HEK293 (cell line): Measurements from ENCODE around the gene SKI.

Source experiments
- CTCF ChIA-PET: fragments of 350-600 bp; formaldehyde crosslinking; extraction: SDS; loops from one replicate; lab custom pipeline; 2021; ENCODE audit warnings: antibody characterized with exemption; lab: Yijun Ruan, JAX
- POLR2A ChIA-PET: fragments of 300-600 bp; formaldehyde crosslinking; extraction: SDS; loops from one replicate; lab custom pipeline; 2020; ENCODE audit warnings: antibody characterized with exemption, inconsistent platforms; lab: Yijun Ruan, JAX
- H3K27ac ChIP-seq: fragments of 200-500 bp; sonication (Bioruptor generic); 2 replicates; pipeline ENCODE4 v1.5.1; 2014; ENCODE audit warnings: low read depth, low read length, control low read depth, inconsistent platforms; ENCODE audit errors: extremely low read depth
- H3K36me3 ChIP-seq, 2 experiments: fragments of 200-500 bp in 1 of 2; sonication (Bioruptor generic) in 1 of 2; 1 replicate in 1 of 2; 2 replicates in 1 of 2; pipeline ENCODE4 v1.5.1; 2014 to 2017; ENCODE audit warnings: inconsistent platforms in 2 of 2, low read length in 2 of 2; ENCODE audit not compliant: control insufficient read depth in 2 of 2, insufficient read depth in 1 of 2
- H3K4me1 ChIP-seq: fragments of 200-500 bp; sonication (Bioruptor generic); 2 replicates; pipeline ENCODE4 v1.5.1; 2014; ENCODE audit warnings: mild to moderate bottlenecking, low read length, inconsistent platforms; ENCODE audit not compliant: control insufficient read depth, insufficient read depth
- H3K4me3 ChIP-seq: 2 replicates; pipeline ENCODE4 v1.5.1; 2011; ENCODE audit warnings: low read depth, mild to moderate bottlenecking, control low read depth, low read length, moderate library complexity
- H3K9me3 ChIP-seq: fragments of 200-500 bp; sonication (Bioruptor generic); 2 replicates; pipeline ENCODE4 v1.5.1; 2014; ENCODE audit warnings: low read depth, low read length, inconsistent platforms; ENCODE audit not compliant: control insufficient read depth, insufficient read depth
- CTCF ChIP-seq: fragments of 450-650 bp; formaldehyde crosslinking; IDR thresholded peaks from 2 replicates; pipeline ENCODE4 v1.5.1; 2016; ENCODE audit warnings: missing biosample characterization, missing genetic modification characterization
- FEZF1 ChIP-seq: fragments of 450-650 bp; formaldehyde crosslinking; IDR thresholded peaks from 2 replicates; pipeline ENCODE4 v1.5.1; 2016; ENCODE audit warnings: missing biosample characterization, missing genetic modification characterization
- GLI2 ChIP-seq: fragments of 450-650 bp; formaldehyde crosslinking; IDR thresholded peaks from 2 replicates; pipeline ENCODE4; 2017; ENCODE audit warnings: missing biosample characterization, missing genetic modification characterization, low read depth, borderline replicate concordance
- GLIS1 ChIP-seq: fragments of 450-650 bp; formaldehyde crosslinking; IDR thresholded peaks from 2 replicates; pipeline ENCODE4 v1.5.1; 2016; ENCODE audit warnings: missing biosample characterization, missing genetic modification characterization
- HIC1 ChIP-seq: fragments of 450-650 bp; formaldehyde crosslinking; IDR thresholded peaks from 2 replicates; pipeline ENCODE4 v1.5.1; 2016; ENCODE audit warnings: missing biosample characterization, missing genetic modification characterization
- MEIS1 ChIP-seq: sonication (generic); formaldehyde crosslinking; IDR thresholded peaks from 2 replicates; pipeline ENCODE4 v1.8.1; 2022; ENCODE audit warnings: missing genetic modification reagents, mild to moderate bottlenecking, borderline replicate concordance
- OVOL3 ChIP-seq: fragments of 450-650 bp; formaldehyde crosslinking; IDR thresholded peaks from 2 replicates; pipeline ENCODE4 v1.5.1; 2016; ENCODE audit warnings: missing biosample characterization, missing genetic modification characterization
- PRDM1 ChIP-seq: fragments of 450-650 bp; formaldehyde crosslinking; IDR thresholded peaks from 2 replicates; pipeline ENCODE4; 2016; ENCODE audit warnings: missing biosample characterization, missing genetic modification characterization
- SP3 ChIP-seq: fragments of 450-650 bp; formaldehyde crosslinking; IDR thresholded peaks from 2 replicates; pipeline ENCODE4 v1.5.1; 2016; ENCODE audit warnings: missing biosample characterization, missing genetic modification characterization
- TCF7L2 ChIP-seq: IDR thresholded peaks from 2 replicates; pipeline ENCODE4 v1.6.1; 2011; ENCODE audit warnings: low read depth, mild to moderate bottlenecking, inconsistent platforms, low read length, moderate library complexity, borderline replicate concordance
- ZBTB1 ChIP-seq: fragments of 450-650 bp; formaldehyde crosslinking; IDR thresholded peaks from 2 replicates; pipeline ENCODE4 v1.5.1; 2016; ENCODE audit warnings: missing biosample characterization, missing genetic modification characterization
- ZBTB8A ChIP-seq: fragments of 450-650 bp; formaldehyde crosslinking; IDR thresholded peaks from 2 replicates; pipeline ENCODE4 v1.5.1; 2016; ENCODE audit warnings: missing biosample characterization, missing genetic modification characterization
- ZNF133 ChIP-seq: fragments of 450-650 bp; formaldehyde crosslinking; IDR thresholded peaks from 2 replicates; pipeline ENCODE4 v1.5.1; 2016; ENCODE audit warnings: missing biosample characterization, missing genetic modification characterization
- ZNF138 ChIP-seq: fragments of 450-650 bp; formaldehyde crosslinking; IDR thresholded peaks from 2 replicates; pipeline ENCODE4 v1.5.1; 2016; ENCODE audit warnings: missing biosample characterization, missing genetic modification characterization, borderline replicate concordance
- ZNF16 ChIP-seq: fragments of 450-650 bp; formaldehyde crosslinking; IDR thresholded peaks from 2 replicates; pipeline ENCODE4 v1.5.1; 2016; ENCODE audit warnings: low read depth, missing biosample characterization, missing genetic modification characterization
- ZNF19 ChIP-seq: fragments of 450-650 bp; formaldehyde crosslinking; IDR thresholded peaks from 2 replicates; pipeline ENCODE4; 2016; ENCODE audit warnings: missing biosample characterization, missing genetic modification characterization, low read depth
- ZNF404 ChIP-seq: fragments of 450-650 bp; formaldehyde crosslinking; IDR thresholded peaks from 2 replicates; pipeline ENCODE4 v1.5.1; 2017; ENCODE audit warnings: missing biosample characterization, missing genetic modification characterization
- ZNF521 ChIP-seq: fragments of 450-650 bp; formaldehyde crosslinking; IDR thresholded peaks from 2 replicates; pipeline ENCODE4 v1.5.1; 2017; ENCODE audit warnings: missing biosample characterization, mild to moderate bottlenecking, missing genetic modification characterization
- ZNF629 ChIP-seq: fragments of 450-650 bp; formaldehyde crosslinking; IDR thresholded peaks from 2 replicates; pipeline ENCODE4 v1.5.1; 2017; ENCODE audit warnings: missing biosample characterization, missing genetic modification characterization
- ZNF777 ChIP-seq: fragments of 450-650 bp; formaldehyde crosslinking; IDR thresholded peaks from 2 replicates; pipeline ENCODE4 v1.5.1; 2017; ENCODE audit warnings: missing biosample characterization, missing genetic modification characterization, borderline replicate concordance
- ZNF830 ChIP-seq: fragments of 450-650 bp; IDR thresholded peaks from 2 replicates; pipeline ENCODE4 v1.5.0; 2018; ENCODE audit warnings: missing biosample characterization, missing genetic modification characterization, low read depth, mild to moderate bottlenecking, moderate library complexity
- ZSCAN5A ChIP-seq: fragments of 450-650 bp; formaldehyde crosslinking; IDR thresholded peaks from 2 replicates; pipeline ENCODE4 v1.5.1; 2016; ENCODE audit warnings: missing biosample characterization, missing genetic modification characterization
- TF ChIP-seq, protein P1 (sequence below): fragments of 450-650 bp; IDR thresholded peaks from 2 replicates; pipeline ENCODE4 v1.5.1; 2018; ENCODE audit warnings: missing biosample characterization, mild to moderate bottlenecking, missing genetic modification characterization

Gene SKI

DNA sequence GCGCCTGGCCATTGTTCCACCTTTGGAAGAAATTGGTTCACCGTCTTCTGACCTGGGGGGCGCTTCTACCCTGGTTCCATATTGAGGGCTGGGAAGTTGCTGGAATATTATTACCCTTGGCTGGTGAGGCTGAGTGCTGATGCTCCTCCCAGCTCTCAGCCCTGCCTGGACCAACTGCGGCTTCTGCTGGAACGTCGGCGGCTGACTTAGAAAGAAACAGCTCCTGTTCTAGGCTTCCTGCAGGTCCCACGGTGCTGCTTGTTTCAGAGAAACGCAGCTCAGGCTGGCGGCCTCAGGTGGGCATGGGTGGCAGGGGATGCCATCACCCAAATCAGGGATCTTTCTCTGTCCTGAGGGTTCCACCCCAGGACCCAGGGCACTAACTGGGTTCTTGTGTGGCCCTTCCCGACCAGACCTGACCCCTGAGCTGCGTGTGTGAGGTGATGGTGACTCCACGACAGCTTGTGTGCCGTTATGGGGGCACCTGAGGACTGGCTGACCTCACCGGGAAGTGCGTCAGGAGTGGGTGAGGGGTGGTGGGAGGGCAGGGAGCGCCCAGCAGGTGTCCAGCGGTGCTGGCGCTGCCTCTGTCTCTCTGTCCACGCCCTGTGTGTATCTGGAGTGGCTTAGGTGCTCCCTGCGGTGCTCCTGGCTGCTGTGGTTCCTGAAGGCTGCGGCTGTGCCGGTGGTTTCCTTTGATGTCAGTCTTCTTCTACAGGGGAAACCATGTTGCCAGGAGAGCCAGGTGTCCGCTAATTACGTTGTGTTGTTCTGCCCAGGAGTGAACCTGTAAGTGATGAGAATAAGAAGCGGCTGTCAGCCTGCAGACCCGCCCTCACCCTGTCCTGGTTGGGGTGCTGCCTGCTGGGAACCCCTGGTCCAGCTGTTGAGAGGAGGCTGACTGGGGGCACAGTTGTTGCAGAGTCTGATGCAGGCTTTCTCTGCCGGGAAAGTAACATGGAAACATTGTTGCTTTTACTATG is 8.9 kb downstream of the SKI start (continued):
- TF ChIP-seq CTCF: no peak
- no peak for TF ChIP-seq ZNF16 (tag by site-specific recombination)
- TF ChIP-seq ZNF777 (tag by site-specific recombination): no peak
- no peak for TF ChIP-seq FEZF1 (tag by site-specific recombination)
- no peak for TF ChIP-seq ZNF404 (tag by site-specific recombination)
- TF ChIP-seq ZNF138 (tag by site-specific recombination): no peak
- no peak for TF ChIP-seq ZBTB1 (tag by site-specific recombination)
- peak; percentile 88 for TF ChIP-seq HIC1
- TF ChIP-seq ZSCAN5A (tag by site-specific recombination): no peak
- no peak for TF ChIP-seq ZNF133 (tag by site-specific recombination)
- TF ChIP-seq PRDM1 (tag by site-specific recombination): peak; percentile 66; the same call in 1 of the 2 replicates
- TF ChIP-seq ZNF19 (tag by site-specific recombination): no peak
- no peak for TF ChIP-seq SP3 (tag by site-specific recombination)
- no peak for TF ChIP-seq ZBTB8A

DNA sequence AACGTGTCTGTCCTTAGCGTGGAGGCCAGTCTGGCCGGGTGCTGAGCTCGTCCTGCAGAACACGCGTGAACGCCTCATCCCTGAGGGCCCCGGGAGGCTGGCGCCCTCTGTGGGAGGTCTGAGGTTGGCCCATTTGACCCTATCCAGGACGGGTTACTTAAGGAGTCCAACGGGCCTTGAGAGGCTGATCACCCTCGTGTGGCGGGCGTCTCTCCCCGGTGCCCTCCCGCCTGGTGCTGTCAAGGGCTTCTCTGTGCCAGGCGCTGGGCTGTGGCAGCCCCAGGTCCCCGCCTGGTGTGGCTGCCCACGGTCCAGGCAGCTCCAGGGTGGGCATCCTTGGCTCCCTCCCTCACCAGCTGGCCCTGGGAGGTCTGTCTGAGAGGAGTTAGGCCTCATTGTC is 9.7 kb downstream of the SKI start:
- Histone ChIP-seq H3K9me3 (no peaks in the 10 kb centered on the region), H3K27ac (no peak overlapping the region), H3K4me1 (peaks cover 35% of the 10 kb centered on the region), H3K36me3 (peaks cover 0 to 43% of the 10 kb centered on the region in 2 experiments; a peak in 2 of 3 replicates), H3K4me3 (no peak overlapping the region)
- peak; percentile 43 for TF ChIP-seq CTCF
- TF ChIP-seq GLI2 (tag by site-specific recombination): no peak
- TF ChIP-seq MEIS1 (CRISPR knock-in tag): no peak
- TF ChIP-seq PRDM1 (tag by site-specific recombination): no peak
- no peak for TF ChIP-seq ZNF521 (tag by site-specific recombination)
- no peak for TF ChIP-seq TCF7L2
- no peak for TF ChIP-seq ZNF629 (tag by site-specific recombination)
- TF ChIP-seq OVOL3 (tag by site-specific recombination): no peak
- no peak for TF ChIP-seq ZNF830 (tag by site-specific recombination)
- TF ChIP-seq, protein P1, sequence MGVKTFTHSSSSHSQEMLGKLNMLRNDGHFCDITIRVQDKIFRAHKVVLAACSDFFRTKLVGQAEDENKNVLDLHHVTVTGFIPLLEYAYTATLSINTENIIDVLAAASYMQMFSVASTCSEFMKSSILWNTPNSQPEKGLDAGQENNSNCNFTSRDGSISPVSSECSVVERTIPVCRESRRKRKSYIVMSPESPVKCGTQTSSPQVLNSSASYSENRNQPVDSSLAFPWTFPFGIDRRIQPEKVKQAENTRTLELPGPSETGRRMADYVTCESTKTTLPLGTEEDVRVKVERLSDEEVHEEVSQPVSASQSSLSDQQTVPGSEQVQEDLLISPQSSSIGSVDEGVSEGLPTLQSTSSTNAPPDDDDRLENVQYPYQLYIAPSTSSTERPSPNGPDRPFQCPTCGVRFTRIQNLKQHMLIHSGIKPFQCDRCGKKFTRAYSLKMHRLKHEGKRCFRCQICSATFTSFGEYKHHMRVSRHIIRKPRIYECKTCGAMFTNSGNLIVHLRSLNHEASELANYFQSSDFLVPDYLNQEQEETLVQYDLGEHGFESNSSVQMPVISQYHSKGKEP (tag by site-specific recombination): no peak
- peak; percentile 59 for TF ChIP-seq GLIS1 (tag by site-specific recombination)
- CTCF ChIA-PET: interaction anchor here (0.6 to 0.8 kb wide), 3 partner anchors 10 to 23 kb away, joined by 3 to 4 read pairs (median 3); partner anchors contain the start of gene SKI
- POLR2A ChIA-PET: no interaction called here
